Uterine smooth muscle cell (primary cell): ENCODE data around the gene C1QBP. TPM values are rescaled to one million over a fixed set of nuclear protein-coding genes. Genes with fewer than 3 reads are reported as not detected.

Experiments
- total RNA-seq: library from RNA; depleted of rRNA; stranded (reverse); fragments of >200 nt; gene quantifications from 2 replicates; pipeline ENCODE4 v1.2.3, GENCODE V29; 2014

Gene C1QBP
- total RNA-seq = 203 and 352 TPM in 2 replicates

DNA sequence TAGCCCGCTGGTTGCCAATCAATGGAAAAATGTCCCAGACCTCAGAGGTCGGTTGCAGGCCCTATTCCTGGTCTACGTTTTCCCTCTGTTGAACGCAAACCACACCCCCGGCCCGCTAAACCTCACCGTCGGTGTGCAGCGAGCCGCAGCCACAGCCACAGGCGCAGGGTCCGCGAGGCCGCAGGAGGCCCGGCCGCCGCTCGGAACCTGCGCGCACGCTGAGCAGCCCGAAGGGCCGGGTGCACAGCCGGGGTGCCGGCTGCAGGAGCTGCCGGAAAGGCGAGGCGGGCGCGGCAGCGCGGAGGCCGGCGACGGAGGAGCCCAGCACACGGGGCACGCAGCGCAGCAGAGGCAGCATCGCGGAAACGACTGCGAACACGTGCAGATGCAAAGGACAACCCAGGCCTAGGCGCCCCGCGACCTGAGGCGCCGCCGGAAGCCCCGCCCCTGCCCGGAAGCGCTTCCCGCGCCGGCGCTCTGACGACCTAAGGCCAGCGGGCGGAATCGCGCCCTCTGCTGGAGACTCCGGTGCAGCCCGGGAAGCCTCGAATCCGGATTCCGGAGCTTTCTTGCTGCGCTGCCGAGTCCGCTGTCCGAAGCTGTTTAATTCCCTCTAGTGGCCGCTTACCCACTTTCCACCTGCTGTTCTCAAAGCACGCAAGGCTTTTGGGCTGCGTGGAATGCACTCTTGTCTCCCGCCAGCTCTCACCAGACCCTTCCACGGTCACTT lies at the start of gene C1QBP:
C1QBP (minus strand) TSS at position 440 of the 730 bp plus-strand sequence; CDS start at position 358, 82 bp downstream.

GRCh38 chr17:5486206-5487124 lies 47.5 kb upstream of the C1QBP start, which contains the start of gene MIS12:
MIS12 (plus strand) TSS chr17:5486566; CDS start chr17:5488863, 2,297 bp downstream.

DNA sequence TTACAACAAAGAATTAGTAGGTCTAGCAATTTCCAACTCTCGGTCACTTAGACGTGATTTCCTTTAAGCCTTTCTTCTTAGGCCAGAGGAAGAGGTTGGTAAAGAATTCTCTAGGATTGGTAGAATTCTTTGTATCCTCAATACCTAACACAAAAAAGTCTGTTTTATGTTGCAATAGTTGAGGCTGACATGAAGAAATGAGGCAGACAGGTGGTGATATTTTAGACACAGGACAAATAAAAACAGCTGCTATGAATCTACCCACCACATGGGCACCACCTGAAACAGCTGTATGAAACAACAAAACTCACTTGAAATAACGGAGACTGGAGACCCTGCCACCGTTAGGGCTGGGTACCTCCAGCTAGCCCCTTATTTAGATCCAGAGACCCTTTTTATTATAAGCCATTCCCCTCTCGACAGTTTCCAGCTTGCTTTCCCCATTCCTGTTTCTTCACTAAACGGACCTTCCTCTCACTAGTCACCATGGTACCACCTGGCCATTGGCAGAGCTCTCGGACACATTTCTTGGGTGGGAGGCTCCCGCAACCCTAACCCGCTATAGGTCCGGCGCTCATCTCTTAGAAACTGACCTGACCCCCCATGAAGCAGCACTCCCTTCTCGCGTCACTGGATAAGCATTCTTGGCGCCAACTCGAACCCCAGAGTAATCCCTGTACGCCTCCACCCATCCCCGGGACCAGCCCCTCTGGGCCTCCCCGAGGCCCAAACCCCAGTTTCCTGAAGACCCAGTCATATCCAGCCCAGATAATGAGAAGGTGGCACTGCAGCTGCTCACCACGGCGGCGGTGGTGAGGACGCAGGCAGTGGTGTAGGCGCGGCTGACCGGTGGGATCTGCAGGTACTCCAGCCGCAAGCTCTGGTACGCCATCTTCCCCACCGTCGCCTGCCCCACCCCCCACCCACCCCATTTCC lies 46.6 kb upstream of the C1QBP start, which contains the start of gene DERL2:
DERL2 (minus strand) TSS at position 909 of the 936 bp plus-strand sequence; CDS start at position 892, 17 bp downstream.

DNA sequence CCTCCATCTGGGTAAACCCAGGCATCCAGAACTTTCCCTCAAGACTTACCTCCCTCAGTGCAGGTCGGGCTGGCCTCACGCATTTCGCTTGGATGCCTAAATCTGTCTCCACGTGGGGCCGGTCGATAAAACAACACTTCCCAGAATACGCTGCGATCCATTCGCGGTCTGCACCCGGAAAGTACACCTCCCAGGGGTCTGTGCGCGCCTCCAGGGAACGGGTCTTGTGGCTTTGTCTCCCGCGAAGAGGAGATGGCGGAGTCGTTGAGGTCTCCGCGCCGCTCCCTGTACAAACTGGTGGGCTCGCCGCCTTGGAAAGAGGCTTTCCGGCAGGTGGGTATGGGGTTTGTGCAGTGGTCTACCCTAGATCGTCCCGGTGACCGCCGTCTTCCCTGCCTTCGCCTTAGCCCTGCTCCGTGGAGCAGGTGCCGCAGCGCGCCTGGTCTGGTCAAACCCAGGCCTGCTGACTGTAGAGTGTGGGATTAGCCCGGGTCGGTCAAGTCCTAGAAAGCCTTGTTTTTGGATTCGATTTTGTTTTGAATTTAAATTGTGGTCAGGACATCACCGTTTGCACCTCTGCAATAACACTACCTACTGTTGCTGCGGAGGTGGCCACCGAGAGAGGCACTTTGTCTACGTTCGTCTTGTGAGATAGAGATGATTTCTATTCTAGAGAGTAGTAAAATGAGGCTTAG lies 18.8 kb downstream of the C1QBP start, which contains the start of gene RPAIN:
RPAIN (plus strand) TSS at position 224 of the 695 bp plus-strand sequence; CDS start at position 253, 29 bp downstream.

DNA sequence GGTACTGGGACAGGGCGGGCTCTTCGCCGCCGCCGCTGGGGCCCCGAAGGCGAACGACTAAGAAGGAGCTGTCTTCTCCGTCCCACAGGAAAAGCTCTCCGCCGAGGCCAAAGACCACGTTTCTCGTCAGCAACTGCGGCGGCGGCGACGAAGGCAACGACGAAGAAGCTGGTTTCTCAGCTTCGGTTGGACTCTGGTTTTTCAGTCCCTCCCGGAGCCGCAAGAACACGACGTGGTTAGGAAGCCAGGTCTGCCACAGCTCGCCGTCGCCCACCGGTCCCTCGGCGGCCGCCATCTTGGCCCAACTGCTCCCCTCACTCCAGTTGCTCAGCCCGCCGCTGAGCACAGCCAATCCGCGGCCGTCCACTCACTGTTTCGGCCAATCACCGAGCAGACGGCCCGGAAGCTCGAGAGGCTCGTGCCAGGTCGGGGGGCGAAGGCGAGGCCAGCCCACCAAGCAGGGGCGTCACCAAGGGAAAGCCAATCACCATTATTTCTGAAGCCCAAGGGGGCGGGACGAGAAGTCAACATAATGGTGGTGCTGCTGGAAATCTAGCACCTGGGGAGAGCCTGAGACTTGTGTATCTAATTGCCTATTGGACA lies 19.5 kb downstream of the C1QBP start, which contains the start of gene NUP88:
NUP88 (minus strand) TSS at position 307 of the 603 bp plus-strand sequence; CDS start at position 295, 12 bp downstream.

Other genes with a start within 250 kb of the C1QBP start
- gene ZNF594, start 247.3 kb downstream of the C1QBP start, total RNA-seq = 9.7 and 11.2 TPM in 2 replicates
- not detected in 2 replicates for gene SCIMP, start 204.3 kb downstream of the C1QBP start, total RNA-seq
- gene RABEP1, start 156.9 kb downstream of the C1QBP start, total RNA-seq = 77.2 and 90.4 TPM in 2 replicates
- gene NUP88, start 19.5 kb downstream of the C1QBP start, total RNA-seq = 96.6 and 184 TPM in 2 replicates
- gene RPAIN, start 19.0 kb downstream of the C1QBP start, total RNA-seq = 48.6 and 54.7 TPM in 2 replicates
- 11.5 and 14.1 TPM in 2 replicates for gene DHX33, start 29.8 kb upstream of the C1QBP start, total RNA-seq
- 34.0 and 40.7 TPM in 2 replicates for gene DERL2, start 47.0 kb upstream of the C1QBP start, total RNA-seq
- gene MIS12, start 47.4 kb upstream of the C1QBP start, total RNA-seq = 23.1 and 24.0 TPM in 2 replicates
- gene NLRP1, start 145.4 kb upstream of the C1QBP start, total RNA-seq = 21.5 and 38.1 TPM in 2 replicates